WTC11 (cell line): ENCODE measurements around the gene PLAAT3. TPM values are rescaled to one million over a fixed set of nuclear protein-coding genes. Genes with fewer than 3 reads are reported as not detected.
"Not testable (repeated sequence)": the region's sequence is repeated elsewhere in the genome, so short reads cannot be mapped to it uniquely, and the experiment has no call there.

Experiments
- ATAC-seq: fragments of 200-7000 bp; cut with Tn5 transposase; 2 replicates; pipeline ENCODE4 v1.10.0; 2021; ENCODE audit warnings: mild to moderate bottlenecking, moderate library complexity
- CTCF ChIA-PET: fragments of 300-600 bp; sonication (Branson Sonifier 250); formaldehyde crosslinking; loops from one replicate; lab custom pipeline; 2021; ENCODE audit warnings: antibody characterized with exemption; lab: Charles Lee
- POLR2A ChIA-PET: fragments of 350-600 bp; sonication (Branson Sonifier 250); formaldehyde crosslinking; loops from one replicate; lab custom pipeline; 2021; ENCODE audit warnings: antibody characterized with exemption; lab: Charles Lee
- DNase-seq: peaks from one replicate; pipeline ENCODE4 v3.0.0; 2021; ENCODE audit warnings: low spot score
- H3K27ac Mint-ChIP-seq: 2 replicates; pipeline ENCODE4 v1.8.0; 2021; ENCODE audit warnings: mixed read lengths
- H3K27me3 Mint-ChIP-seq: 2 replicates; pipeline ENCODE4 v1.8.0; 2021; ENCODE audit warnings: low read depth, mild to moderate bottlenecking, moderate library complexity, mixed read lengths
- H3K36me3 Mint-ChIP-seq: 2 replicates; pipeline ENCODE4 v1.8.0; 2021; ENCODE audit warnings: mixed read lengths
- H3K4me1 Mint-ChIP-seq: 2 replicates; pipeline ENCODE4 v1.8.0; 2022; ENCODE audit warnings: mixed read lengths
- H3K4me3 Mint-ChIP-seq: 2 replicates; pipeline ENCODE4 v1.8.0; 2021; ENCODE audit warnings: mild to moderate bottlenecking, moderate library complexity, mixed read lengths
- H3K9me3 Mint-ChIP-seq: 2 replicates; pipeline ENCODE4 v1.8.0; 2021; ENCODE audit warnings: mixed read lengths
- ATF1 ChIP-seq: sonication (generic); formaldehyde crosslinking; IDR thresholded peaks from 2 replicates; pipeline ENCODE4 v1.8.1; 2023; ENCODE audit warnings: mild to moderate bottlenecking, moderate library complexity, missing genetic modification reagents
- GABPB1 ChIP-seq: sonication (generic); formaldehyde crosslinking; IDR thresholded peaks from 2 replicates; pipeline ENCODE4 v1.8.1; 2023; ENCODE audit warnings: mild to moderate bottlenecking, missing genetic modification reagents
- NFE2L1 ChIP-seq: sonication (generic); formaldehyde crosslinking; IDR thresholded peaks from 2 replicates; pipeline ENCODE4 v1.8.1; 2023; ENCODE audit warnings: missing genetic modification reagents
- RELA ChIP-seq: sonication (generic); formaldehyde crosslinking; IDR thresholded peaks from 2 replicates; pipeline ENCODE4 v1.8.1; 2022; ENCODE audit warnings: missing genetic modification reagents, mild to moderate bottlenecking, borderline replicate concordance
- SMAD4 ChIP-seq: sonication (generic); formaldehyde crosslinking; IDR thresholded peaks from 2 replicates; pipeline ENCODE4 v1.8.0; 2022; ENCODE audit warnings: mild to moderate bottlenecking, missing genetic modification reagents
- TEAD1 ChIP-seq: sonication (generic); formaldehyde crosslinking; IDR thresholded peaks from 2 replicates; pipeline ENCODE4 v1.8.0; 2022; ENCODE audit warnings: mild to moderate bottlenecking, missing genetic modification reagents
- total RNA-seq: library from RNA; stranded (reverse); gene quantifications from 3 replicates; pipeline ENCODE4 v1.2.3, GENCODE V29; 2021
- TF ChIP-seq, protein P1 (sequence below): sonication (generic); formaldehyde crosslinking; IDR thresholded peaks from 2 replicates; pipeline ENCODE4 v1.8.1; 2022; ENCODE audit warnings: low read depth, missing genetic modification reagents, borderline replicate concordance
- TF ChIP-seq, protein P2 (sequence below): sonication (generic); formaldehyde crosslinking; IDR thresholded peaks from 2 replicates; pipeline ENCODE4 v1.8.1; 2022; ENCODE audit warnings: mild to moderate bottlenecking, moderate library complexity, missing genetic modification reagents
- TF ChIP-seq, protein P3 (sequence below): sonication (generic); formaldehyde crosslinking; IDR thresholded peaks from 2 replicates; pipeline ENCODE4 v1.8.1; 2023; ENCODE audit warnings: mild to moderate bottlenecking, missing genetic modification reagents, moderate library complexity
- TF ChIP-seq, protein P4 (sequence below): sonication (generic); formaldehyde crosslinking; IDR thresholded peaks from 2 replicates; pipeline ENCODE4 v1.8.0; 2022; ENCODE audit warnings: mild to moderate bottlenecking, missing genetic modification reagents
- TF ChIP-seq, protein P5 (sequence below): sonication (generic); formaldehyde crosslinking; IDR thresholded peaks from 2 replicates; pipeline ENCODE4 v1.8.0; 2023; ENCODE audit warnings: missing genetic modification reagents, mild to moderate bottlenecking, borderline replicate concordance

Gene PLAAT3
- total RNA-seq, 1 experiment from 2014 or later: 160 TPM

DNA sequence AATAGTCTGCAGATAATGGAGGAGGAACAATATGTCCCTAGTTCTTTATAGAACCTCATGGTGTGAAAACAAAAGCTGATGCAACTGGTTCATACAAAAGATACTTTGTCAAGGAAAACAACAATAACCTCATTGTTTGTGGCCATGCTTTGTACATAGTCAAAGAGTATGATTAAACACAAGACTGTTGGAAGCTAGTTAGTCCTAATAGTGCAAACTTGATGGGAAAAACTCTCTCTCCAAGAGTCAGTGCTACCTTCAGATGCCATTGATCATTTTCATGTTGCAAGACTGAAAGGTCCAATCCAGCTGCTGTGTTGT lies 30.9 kb downstream of the PLAAT3 start:
- ChIA-PET CTCF (no interaction called here), POLR2A (no interaction called here)
- Mint-ChIP-seq H3K27ac (peak overlapping the region; percentile 49; the same call in 1 of the 2 replicates), H3K36me3 (peaks cover 91% of the 10 kb centered on the region), H3K4me1 (peaks cover 11% of the 10 kb centered on the region), H3K27me3 (peaks cover 6% of the 10 kb centered on the region), H3K4me3 (no peak overlapping the region), H3K9me3 (peaks cover 47% of the 10 kb centered on the region)
- ATAC-seq (no peak), DNase-seq (no peak)
- TF ChIP-seq GABPB1 (CRISPR knock-in tag): peak; percentile 85
- TF ChIP-seq, protein P1, sequence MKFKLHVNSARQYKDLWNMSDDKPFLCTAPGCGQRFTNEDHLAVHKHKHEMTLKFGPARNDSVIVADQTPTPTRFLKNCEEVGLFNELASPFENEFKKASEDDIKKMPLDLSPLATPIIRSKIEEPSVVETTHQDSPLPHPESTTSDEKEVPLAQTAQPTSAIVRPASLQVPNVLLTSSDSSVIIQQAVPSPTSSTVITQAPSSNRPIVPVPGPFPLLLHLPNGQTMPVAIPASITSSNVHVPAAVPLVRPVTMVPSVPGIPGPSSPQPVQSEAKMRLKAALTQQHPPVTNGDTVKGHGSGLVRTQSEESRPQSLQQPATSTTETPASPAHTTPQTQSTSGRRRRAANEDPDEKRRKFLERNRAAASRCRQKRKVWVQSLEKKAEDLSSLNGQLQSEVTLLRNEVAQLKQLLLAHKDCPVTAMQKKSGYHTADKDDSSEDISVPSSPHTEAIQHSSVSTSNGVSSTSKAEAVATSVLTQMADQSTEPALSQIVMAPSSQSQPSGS (CRISPR knock-in tag): no peak
- TF ChIP-seq, protein P2, sequence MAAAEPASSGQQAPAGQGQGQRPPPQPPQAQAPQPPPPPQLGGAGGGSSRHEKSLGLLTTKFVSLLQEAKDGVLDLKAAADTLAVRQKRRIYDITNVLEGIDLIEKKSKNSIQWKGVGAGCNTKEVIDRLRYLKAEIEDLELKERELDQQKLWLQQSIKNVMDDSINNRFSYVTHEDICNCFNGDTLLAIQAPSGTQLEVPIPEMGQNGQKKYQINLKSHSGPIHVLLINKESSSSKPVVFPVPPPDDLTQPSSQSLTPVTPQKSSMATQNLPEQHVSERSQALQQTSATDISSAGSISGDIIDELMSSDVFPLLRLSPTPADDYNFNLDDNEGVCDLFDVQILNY (CRISPR knock-in tag): no peak

DNA sequence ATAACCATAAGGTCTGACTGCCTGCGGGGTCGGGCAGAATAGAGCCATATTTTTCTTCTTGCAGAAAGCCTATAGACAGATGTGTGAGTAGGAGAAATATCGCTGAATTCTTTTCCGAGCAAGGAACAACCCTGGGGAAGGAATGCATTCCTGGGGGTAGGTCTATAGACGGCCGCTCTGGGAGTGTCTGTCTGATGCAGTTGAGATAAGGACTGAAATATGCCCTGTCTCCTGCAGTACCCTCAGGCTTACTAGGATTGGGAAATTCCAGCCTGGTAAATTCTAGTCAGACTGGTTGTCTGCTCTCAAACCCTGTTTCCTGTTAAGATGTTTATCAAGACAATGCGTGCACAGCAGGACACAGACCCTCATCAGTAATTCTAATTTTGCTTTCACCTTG lies 33.0 kb downstream of the PLAAT3 start:
- TF ChIP-seq TEAD1 (CRISPR knock-in tag): peak; percentile 57; the same call in 1 of the 2 replicates
- Mint-ChIP-seq H3K27ac (peak overlapping the region; percentile 34; the same call in 1 of the 2 replicates), H3K9me3 (peaks cover 50% of the 10 kb centered on the region), H3K36me3 (peaks cover 90% of the 10 kb centered on the region), H3K4me1 (peaks cover 11% of the 10 kb centered on the region)
- ATAC-seq, H3K27me3 Mint-ChIP-seq, CTCF ChIA-PET, H3K4me3 Mint-ChIP-seq, POLR2A ChIA-PET: not testable (repeated sequence)
- DNase-seq: peak; percentile 51

DNA sequence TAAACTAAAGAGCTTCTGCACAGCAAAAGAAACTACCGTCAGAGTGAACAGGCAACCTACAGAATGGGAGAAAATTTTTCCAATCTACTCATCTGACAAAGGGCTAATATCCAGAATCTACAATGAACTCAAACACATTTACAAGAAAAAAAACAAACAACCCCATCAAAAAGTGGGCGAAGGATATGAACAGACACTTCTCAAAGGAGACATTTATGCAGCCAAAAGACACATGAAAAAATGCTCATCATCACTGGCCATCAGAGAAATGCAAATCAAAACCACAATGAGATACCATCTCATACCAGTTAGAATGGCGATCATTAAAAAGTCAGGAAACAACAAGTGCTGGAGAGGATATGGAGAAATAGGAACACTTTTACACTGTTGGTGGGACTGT lies 35.4 kb downstream of the PLAAT3 start:
- Mint-ChIP-seq H3K36me3 (peaks cover 92% of the 10 kb centered on the region), H3K9me3 (peaks cover 49% of the 10 kb centered on the region), H3K4me1 (peaks cover 27% of the 10 kb centered on the region)
- ATAC-seq, H3K27me3 Mint-ChIP-seq, DNase-seq, CTCF ChIA-PET, H3K27ac Mint-ChIP-seq, POLR2A ChIA-PET, H3K4me3 Mint-ChIP-seq: not testable (repeated sequence)

DNA sequence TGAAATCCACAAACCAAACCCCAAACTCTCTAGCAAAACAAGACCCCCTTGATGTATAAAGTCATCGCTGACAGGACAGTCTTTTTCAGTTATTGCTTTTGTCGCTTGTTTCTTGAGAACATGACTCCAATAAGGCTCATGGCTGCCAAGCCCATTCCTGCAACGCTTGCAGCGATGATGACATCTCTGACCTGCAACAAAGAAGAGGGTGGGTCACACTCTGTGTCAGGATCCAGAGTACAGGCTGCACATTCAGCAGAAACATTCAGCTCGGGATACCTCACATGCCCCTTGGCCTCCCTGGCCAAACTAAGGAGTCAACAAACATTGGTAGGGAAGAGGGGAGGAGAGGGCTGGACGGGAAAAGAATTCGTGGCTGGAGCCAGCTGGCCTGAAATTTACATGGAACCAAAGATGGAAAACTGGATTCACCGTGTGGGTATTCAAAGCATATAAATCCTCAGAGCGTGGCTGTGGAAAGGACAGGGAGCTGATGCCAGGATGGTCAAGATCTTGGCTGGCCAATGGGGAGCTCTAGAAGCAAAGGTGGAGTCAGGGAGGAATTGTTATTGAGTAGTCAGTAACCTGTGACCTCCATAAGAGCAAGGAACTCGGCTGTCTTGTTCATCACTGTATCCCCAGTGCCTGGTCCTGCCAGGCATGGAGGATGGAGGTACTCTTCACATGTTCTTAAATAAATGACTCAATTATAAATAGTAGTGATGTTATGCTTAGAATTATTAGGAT lies 39.2 kb downstream of the PLAAT3 start:
- 0 out of 2 replicates have a peak, but pooled peaks cover 3% of the 10 kb centered on the region for H3K27me3 Mint-ChIP-seq
- peak overlapping the region; percentile 66; the same call in 1 of the 2 replicates for H3K27ac Mint-ChIP-seq
- peak; percentile 73 for TF ChIP-seq GABPB1 (CRISPR knock-in tag)
- no peak for TF ChIP-seq SMAD4 (CRISPR knock-in tag)
- ChIA-PET CTCF (interaction anchor here (1.1 kb wide), 1 partner anchor 97 kb away, joined by 3 read pairs; no protein-coding TSS in a partner anchor), POLR2A (no interaction called here)
- peaks cover 61% of the 10 kb centered on the region for H3K36me3 Mint-ChIP-seq
- H3K4me1 Mint-ChIP-seq: peaks cover 26% of the 10 kb centered on the region
- peaks cover 15% of the 10 kb centered on the region for H3K9me3 Mint-ChIP-seq
- ATAC-seq: no peak
- H3K4me3 Mint-ChIP-seq: no peak overlapping the region
- DNase-seq: no peak

DNA sequence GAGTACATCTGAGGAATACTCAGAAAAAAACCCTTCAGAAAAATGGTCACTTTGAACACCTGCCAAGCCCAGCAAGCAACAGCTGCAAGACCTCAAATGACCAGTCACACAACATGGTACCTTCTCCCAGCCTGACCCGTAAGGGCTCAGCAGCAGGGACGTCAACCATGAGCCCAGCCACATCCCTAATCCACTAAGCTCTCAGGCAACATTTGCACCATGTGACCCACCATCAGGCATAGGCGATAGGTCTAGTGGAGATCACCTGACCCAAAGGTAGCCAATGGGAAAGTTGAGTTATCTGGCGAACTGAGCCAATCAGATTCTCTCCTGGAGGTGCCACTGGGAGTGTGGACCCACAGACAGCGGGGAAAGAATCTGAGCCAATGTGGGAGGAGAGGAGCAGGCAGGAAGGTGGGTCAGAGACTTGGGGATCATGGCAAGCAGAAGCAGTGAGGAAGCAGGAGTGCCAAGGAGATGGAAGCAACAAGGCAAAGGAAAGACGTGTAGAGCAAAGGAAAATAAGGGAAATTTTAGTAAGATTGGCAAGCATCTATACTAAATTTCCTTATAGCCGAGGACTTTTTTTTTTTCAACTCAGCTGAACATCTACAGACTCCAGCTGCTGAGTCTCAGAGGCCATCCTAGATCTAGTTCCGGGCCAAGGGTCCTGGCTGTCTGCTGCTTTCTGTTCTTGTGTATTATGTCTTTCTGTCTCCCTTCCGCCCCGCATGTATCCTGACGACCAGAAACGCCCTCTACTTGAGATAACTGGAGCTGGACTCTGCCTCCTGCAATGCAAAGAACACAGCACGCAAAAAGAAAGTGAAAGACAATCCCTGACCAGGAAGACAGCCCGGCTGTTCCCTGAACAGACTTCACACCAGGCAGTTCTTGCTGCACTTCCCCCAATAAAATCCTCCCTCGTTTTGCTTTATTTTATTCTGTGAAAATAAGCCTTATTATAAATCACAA lies 40.1 kb downstream of the PLAAT3 start:
- ATAC-seq (no peak), DNase-seq (no peak)
- 0 out of 2 replicates have a peak, but pooled peaks cover 3% of the 10 kb centered on the region for H3K27me3 Mint-ChIP-seq
- H3K36me3 Mint-ChIP-seq: peaks cover 54% of the 10 kb centered on the region
- CTCF ChIA-PET: interaction anchor here (1.0 to 1.9 kb wide), 3 partner anchors 19 to 97 kb away, joined by 3 to 6 read pairs (median 3); partner anchors contain the start of gene ATL3
- peaks cover 26% of the 10 kb centered on the region for H3K4me1 Mint-ChIP-seq
- H3K9me3 Mint-ChIP-seq: peaks cover 11% of the 10 kb centered on the region
- TF ChIP-seq, protein P3, sequence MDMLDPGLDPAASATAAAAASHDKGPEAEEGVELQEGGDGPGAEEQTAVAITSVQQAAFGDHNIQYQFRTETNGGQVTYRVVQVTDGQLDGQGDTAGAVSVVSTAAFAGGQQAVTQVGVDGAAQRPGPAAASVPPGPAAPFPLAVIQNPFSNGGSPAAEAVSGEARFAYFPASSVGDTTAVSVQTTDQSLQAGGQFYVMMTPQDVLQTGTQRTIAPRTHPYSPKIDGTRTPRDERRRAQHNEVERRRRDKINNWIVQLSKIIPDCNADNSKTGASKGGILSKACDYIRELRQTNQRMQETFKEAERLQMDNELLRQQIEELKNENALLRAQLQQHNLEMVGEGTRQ (CRISPR knock-in tag): peak; percentile 81
- TF ChIP-seq, protein P4, sequence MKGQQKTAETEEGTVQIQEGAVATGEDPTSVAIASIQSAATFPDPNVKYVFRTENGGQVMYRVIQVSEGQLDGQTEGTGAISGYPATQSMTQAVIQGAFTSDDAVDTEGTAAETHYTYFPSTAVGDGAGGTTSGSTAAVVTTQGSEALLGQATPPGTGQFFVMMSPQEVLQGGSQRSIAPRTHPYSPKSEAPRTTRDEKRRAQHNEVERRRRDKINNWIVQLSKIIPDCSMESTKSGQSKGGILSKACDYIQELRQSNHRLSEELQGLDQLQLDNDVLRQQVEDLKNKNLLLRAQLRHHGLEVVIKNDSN (CRISPR knock-in tag): peak; percentile 57; the same call in 1 of the 2 replicates
- TF ChIP-seq ATF1: no peak
- no peak for TF ChIP-seq NFE2L1 (CRISPR knock-in tag)
- TF ChIP-seq, protein P5, sequence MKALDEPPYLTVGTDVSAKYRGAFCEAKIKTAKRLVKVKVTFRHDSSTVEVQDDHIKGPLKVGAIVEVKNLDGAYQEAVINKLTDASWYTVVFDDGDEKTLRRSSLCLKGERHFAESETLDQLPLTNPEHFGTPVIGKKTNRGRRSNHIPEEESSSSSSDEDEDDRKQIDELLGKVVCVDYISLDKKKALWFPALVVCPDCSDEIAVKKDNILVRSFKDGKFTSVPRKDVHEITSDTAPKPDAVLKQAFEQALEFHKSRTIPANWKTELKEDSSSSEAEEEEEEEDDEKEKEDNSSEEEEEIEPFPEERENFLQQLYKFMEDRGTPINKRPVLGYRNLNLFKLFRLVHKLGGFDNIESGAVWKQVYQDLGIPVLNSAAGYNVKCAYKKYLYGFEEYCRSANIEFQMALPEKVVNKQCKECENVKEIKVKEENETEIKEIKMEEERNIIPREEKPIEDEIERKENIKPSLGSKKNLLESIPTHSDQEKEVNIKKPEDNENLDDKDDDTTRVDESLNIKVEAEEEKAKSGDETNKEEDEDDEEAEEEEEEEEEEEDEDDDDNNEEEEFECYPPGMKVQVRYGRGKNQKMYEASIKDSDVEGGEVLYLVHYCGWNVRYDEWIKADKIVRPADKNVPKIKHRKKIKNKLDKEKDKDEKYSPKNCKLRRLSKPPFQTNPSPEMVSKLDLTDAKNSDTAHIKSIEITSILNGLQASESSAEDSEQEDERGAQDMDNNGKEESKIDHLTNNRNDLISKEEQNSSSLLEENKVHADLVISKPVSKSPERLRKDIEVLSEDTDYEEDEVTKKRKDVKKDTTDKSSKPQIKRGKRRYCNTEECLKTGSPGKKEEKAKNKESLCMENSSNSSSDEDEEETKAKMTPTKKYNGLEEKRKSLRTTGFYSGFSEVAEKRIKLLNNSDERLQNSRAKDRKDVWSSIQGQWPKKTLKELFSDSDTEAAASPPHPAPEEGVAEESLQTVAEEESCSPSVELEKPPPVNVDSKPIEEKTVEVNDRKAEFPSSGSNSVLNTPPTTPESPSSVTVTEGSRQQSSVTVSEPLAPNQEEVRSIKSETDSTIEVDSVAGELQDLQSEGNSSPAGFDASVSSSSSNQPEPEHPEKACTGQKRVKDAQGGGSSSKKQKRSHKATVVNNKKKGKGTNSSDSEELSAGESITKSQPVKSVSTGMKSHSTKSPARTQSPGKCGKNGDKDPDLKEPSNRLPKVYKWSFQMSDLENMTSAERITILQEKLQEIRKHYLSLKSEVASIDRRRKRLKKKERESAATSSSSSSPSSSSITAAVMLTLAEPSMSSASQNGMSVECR (CRISPR knock-in tag): no peak
- TF ChIP-seq RELA (CRISPR knock-in tag): no peak
- H3K27ac Mint-ChIP-seq: peak overlapping the region; percentile 66; the same call in 1 of the 2 replicates
- POLR2A ChIA-PET: interaction anchor here (0.7 kb wide), 1 partner anchor 52 kb away, joined by 4 read pairs; no protein-coding TSS in a partner anchor
- H3K4me3 Mint-ChIP-seq: no peak overlapping the region
